Suppressor macrophage (primary cell): ENCODE data around the gene UBAP2.
A peak's percentile ranks its signal among the peaks of the same experiment; 100 is the strongest.
"Not testable (repeated sequence)": the region's sequence is repeated elsewhere in the genome, so short reads cannot be mapped to it uniquely, and the experiment has no call there.

Experiments used
- DNase-seq, 4 experiments: peaks; one replicate each; pipeline ENCODE4 v3.0.0-alpha.2; 2020 to 2022

The UBAP2 gene

GRCh38 chr9:33972698-33973097 is 76.0 kb downstream of the UBAP2 start:
- no peak for DNase-seq

- DNase-seq: no peak
Observed at GRCh38 chr9:33964086-33964768, 84.5 kb downstream of the UBAP2 start.

GRCh38 chr9:33962468-33962867 is 86.2 kb downstream of the UBAP2 start:
- DNase-seq: not testable (repeated sequence)

GRCh38 chr9:33959725-33960124 is 89.0 kb downstream of the UBAP2 start:
- no peak for DNase-seq

- DNase-seq: no peak
Observed at GRCh38 chr9:33956544-33956943, 92.1 kb downstream of the UBAP2 start.

- peak; percentile 56 to 84 (median 69) for DNase-seq
Observed at GRCh38 chr9:33952066-33952465, 96.6 kb downstream of the UBAP2 start.

- no peak for DNase-seq
Observed at GRCh38 chr9:33950371-33950770, 98.3 kb downstream of the UBAP2 start.

- no peak for DNase-seq
Observed at GRCh38 chr9:33946779-33947535, 101.7 kb downstream of the UBAP2 start.

- no peak for DNase-seq
Observed at GRCh38 chr9:33943389-33943788, 105.3 kb downstream of the UBAP2 start.

GRCh38 chr9:33942471-33943083 is 106.1 kb downstream of the UBAP2 start:
- DNase-seq: no peak

GRCh38 chr9:33939924-33940874 is 108.5 kb downstream of the UBAP2 start:
- DNase-seq: no peak

- no peak for DNase-seq
Observed at GRCh38 chr9:33934188-33934878, 114.4 kb downstream of the UBAP2 start.

- DNase-seq: no peak
Observed at GRCh38 chr9:33932078-33932807, 116.4 kb downstream of the UBAP2 start.

GRCh38 chr9:33931326-33931725 is 117.4 kb downstream of the UBAP2 start:
- no peak for DNase-seq

GRCh38 chr9:33927694-33928093 is 121.0 kb downstream of the UBAP2 start:
- DNase-seq: no peak

GRCh38 chr9:33926746-33927485 is 121.8 kb downstream of the UBAP2 start:
- no peak for DNase-seq

- DNase-seq: peak; percentile 18 to 51 (median 36)
Observed at GRCh38 chr9:33924978-33925797, 123.5 kb downstream of the UBAP2 start.

GRCh38 chr9:33923998-33924701 is 124.5 kb downstream of the UBAP2 start:
- no peak for DNase-seq

GRCh38 chr9:33923079-33923478 is 125.6 kb downstream of the UBAP2 start:
- no peak for DNase-seq
